Activated naive CD8-positive, alpha-beta T cell (primary cell): ENCODE data around the gene DOCK11.
"Not testable (repeated sequence)": the region's sequence is repeated elsewhere in the genome, so short reads cannot be mapped to it uniquely, and the experiment has no call there.

Source experiments
- H3K27ac Mint-ChIP-seq: one replicate; pipeline ENCODE4 v1.8.0; 2021; ENCODE audit warnings: mixed read lengths
- H3K27me3 Mint-ChIP-seq: one replicate; pipeline ENCODE4 v1.8.0; 2021; ENCODE audit warnings: mixed read lengths
- H3K36me3 Mint-ChIP-seq: one replicate; pipeline ENCODE4 v1.8.0; 2021; ENCODE audit warnings: mixed read lengths
- H3K4me1 Mint-ChIP-seq: one replicate; pipeline ENCODE4 v1.8.0; 2021; ENCODE audit warnings: low read depth, mixed read lengths
- H3K4me3 Mint-ChIP-seq: one replicate; pipeline ENCODE4 v1.8.0; 2021; ENCODE audit warnings: mild to moderate bottlenecking, mixed read lengths
- H3K9me3 Mint-ChIP-seq: one replicate; pipeline ENCODE4 v1.8.0; 2021; ENCODE audit warnings: low read depth, mixed read lengths

The DOCK11 gene

DNA sequence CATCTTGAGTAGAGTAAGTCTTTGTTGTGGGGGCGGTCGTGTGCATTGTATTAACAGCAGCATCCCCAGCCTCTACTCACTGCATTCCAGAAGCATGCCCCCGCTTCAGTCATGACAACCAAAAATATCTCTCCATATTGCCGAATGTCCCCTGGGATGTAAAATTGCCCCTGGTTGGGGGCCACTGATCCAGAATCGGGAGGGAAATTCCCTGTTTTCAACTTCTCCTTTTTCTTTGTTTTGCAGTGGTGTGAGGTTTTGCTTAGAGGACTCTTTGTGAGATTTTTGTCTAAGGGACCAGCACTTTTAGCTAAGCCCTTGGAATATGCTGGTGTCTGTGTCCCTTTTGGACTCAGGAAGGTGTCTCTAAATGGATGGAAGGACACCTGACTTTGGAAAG, 228.8 kb downstream of the DOCK11 start:
- no peak overlapping the region for H3K4me3 Mint-ChIP-seq
- no peak overlapping the region for H3K27ac Mint-ChIP-seq
- H3K9me3 Mint-ChIP-seq: no peaks in the 10 kb centered on the region
- no peaks in the 10 kb centered on the region for H3K36me3 Mint-ChIP-seq
- no peaks in the 10 kb centered on the region for H3K4me1 Mint-ChIP-seq
- H3K27me3 Mint-ChIP-seq: peaks cover 13% of the 10 kb centered on the region

DNA sequence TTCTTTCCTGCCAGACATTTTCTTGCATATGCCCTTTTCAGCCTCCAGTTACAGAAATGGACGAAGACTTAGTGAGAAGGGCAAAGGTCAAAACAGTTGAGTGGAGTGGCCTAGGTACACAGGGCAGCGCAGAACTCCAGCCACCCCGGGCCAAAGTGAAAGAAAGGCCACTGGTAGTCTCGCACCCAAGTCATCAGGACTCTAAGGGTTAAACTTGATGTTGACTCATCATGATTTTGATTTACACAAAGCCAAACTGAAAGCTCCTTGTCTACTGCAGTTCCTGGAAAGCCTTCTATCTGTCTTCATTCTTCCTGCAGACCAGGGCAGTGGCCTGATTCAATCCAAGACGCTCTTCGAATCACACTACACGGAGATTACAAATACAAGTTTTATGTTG, 229.2 kb downstream of the DOCK11 start:
- Mint-ChIP-seq H3K27me3 (peaks cover 13% of the 10 kb centered on the region), H3K27ac (no peak overlapping the region), H3K36me3 (no peaks in the 10 kb centered on the region), H3K9me3 (no peaks in the 10 kb centered on the region), H3K4me1 (no peaks in the 10 kb centered on the region), H3K4me3 (no peak overlapping the region)

DNA sequence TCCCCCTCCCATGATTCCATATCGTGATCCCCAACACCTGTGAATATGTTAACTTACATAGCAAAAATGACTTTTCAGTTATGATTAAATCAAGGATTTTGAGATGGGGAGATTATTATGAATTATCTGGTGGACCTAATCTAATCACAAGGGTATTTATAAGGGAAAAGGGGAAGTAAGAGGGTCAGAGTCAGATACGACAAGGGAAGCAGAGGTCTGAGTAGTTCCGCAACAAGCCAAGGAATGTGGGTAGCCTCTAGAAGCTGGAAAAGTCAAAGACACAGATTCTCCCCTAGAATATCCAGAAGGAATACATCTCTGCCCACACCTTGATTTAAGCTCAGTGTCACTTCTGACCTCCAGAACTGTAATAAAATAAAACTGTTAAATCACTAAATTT, 230.8 kb downstream of the DOCK11 start:
- Mint-ChIP-seq H3K36me3 (no peaks in the 10 kb centered on the region), H3K4me3 (peak overlapping the region; percentile 58), H3K9me3 (no peaks in the 10 kb centered on the region), H3K27me3 (peaks cover 16% of the 10 kb centered on the region), H3K4me1 (no peaks in the 10 kb centered on the region), H3K27ac (no peak overlapping the region)

GRCh38 chrX:118726887-118727685, 231.5 kb downstream of the DOCK11 start, which contains the start of gene IL13RA1:
TSS of gene IL13RA1 (plus strand) at chrX:118727606. CDS start at chrX:118727639, 33 bp downstream.
- H3K9me3 Mint-ChIP-seq: no peaks in the 10 kb centered on the region
- peaks cover 14% of the 10 kb centered on the region for H3K27me3 Mint-ChIP-seq
- no peaks in the 10 kb centered on the region for H3K4me1 Mint-ChIP-seq
- no peaks in the 10 kb centered on the region for H3K36me3 Mint-ChIP-seq
- no peak within 1 kb of the TSS for H3K27ac Mint-ChIP-seq
- peak within 1 kb of the TSS; percentile 66 for H3K4me3 Mint-ChIP-seq

DNA sequence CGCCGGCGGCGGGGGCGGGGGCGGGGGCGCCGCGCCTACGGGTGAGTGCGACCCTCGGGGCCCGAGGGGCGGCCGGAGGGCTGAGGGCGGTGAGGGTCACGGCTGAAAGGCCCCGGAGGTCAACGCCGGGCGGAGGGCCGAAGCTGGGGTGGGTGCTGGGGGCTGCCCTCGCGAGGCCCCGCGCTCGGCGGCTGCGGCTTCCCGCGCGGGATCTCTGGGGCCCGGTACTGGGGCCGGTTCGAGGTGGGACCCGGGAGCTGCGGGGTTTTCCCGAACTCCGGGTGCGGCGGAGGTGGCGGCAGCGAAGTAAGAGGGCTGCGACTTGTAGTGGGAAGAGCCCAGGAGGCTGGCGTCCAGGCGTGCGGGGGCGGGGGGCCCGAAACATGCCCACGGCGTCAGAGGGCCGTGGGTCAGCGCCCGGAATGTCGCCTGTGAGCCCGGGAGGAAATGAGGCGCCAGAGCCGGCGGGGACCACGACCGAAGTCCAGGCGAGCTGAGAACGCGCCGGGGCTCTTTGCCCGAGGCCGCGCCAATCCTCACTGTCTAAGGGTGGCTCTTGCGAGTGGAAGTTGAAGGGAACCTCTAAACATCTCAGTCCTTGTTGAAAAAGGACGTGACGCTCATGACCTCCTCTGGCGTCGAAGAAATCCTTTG, 232.2 kb downstream of the DOCK11 start:
- Mint-ChIP-seq H3K27ac (no peak overlapping the region), H3K4me1 (no peaks in the 10 kb centered on the region), H3K36me3 (no peaks in the 10 kb centered on the region), H3K4me3 (peak overlapping the region; percentile 66), H3K9me3 (no peaks in the 10 kb centered on the region), H3K27me3 (peaks cover 14% of the 10 kb centered on the region)

GRCh38 chrX:118729042-118729652, 233.5 kb downstream of the DOCK11 start:
- peak overlapping the region; percentile 20 for H3K4me3 Mint-ChIP-seq
- no peaks in the 10 kb centered on the region for H3K36me3 Mint-ChIP-seq
- no peaks in the 10 kb centered on the region for H3K4me1 Mint-ChIP-seq
- H3K27me3 Mint-ChIP-seq: peaks cover 15% of the 10 kb centered on the region
- no peaks in the 10 kb centered on the region for H3K9me3 Mint-ChIP-seq
- H3K27ac Mint-ChIP-seq: no peak overlapping the region

GRCh38 chrX:118730500-118731247, 235.1 kb downstream of the DOCK11 start:
- Mint-ChIP-seq H3K36me3 (no peaks in the 10 kb centered on the region), H3K27me3 (peaks cover 16% of the 10 kb centered on the region), H3K27ac (no peak overlapping the region), H3K9me3 (no peaks in the 10 kb centered on the region), H3K4me1 (no peaks in the 10 kb centered on the region), H3K4me3 (no peak overlapping the region)

GRCh38 chrX:118732551-118732950, 236.9 kb downstream of the DOCK11 start:
- H3K36me3 Mint-ChIP-seq, H3K4me1 Mint-ChIP-seq, H3K27ac Mint-ChIP-seq, H3K4me3 Mint-ChIP-seq, H3K9me3 Mint-ChIP-seq: not testable (repeated sequence)
- peaks cover 18% of the 10 kb centered on the region for H3K27me3 Mint-ChIP-seq

GRCh38 chrX:118734909-118735308, 239.3 kb downstream of the DOCK11 start:
- Mint-ChIP-seq H3K27me3 (peaks cover 20% of the 10 kb centered on the region), H3K9me3 (peaks cover 5% of the 10 kb centered on the region), H3K27ac (no peak overlapping the region), H3K36me3 (no peaks in the 10 kb centered on the region), H3K4me3 (no peak overlapping the region), H3K4me1 (no peaks in the 10 kb centered on the region)
